ENCODE results near the gene PSME2.

Gene PSME2

GRCh38 chr14:24113801-24114531 lies 32.4 kb downstream of the PSME2 start (continued):
- TF ChIP-seq GLIS1 (tag by site-specific recombination; IDR thresholded peaks at IDR 0.05) (peak; percentile 75), ZNF501 (tag by site-specific recombination; IDR thresholded peaks at IDR 0.05) (0 out of 2 replicates have a peak, but pooled peaks have one; percentile 38), ZBTB26 (tag by site-specific recombination; optimal IDR thresholded peaks at IDR 0.05) (peak; percentile 93), IKZF3 (tag by site-specific recombination; IDR thresholded peaks at IDR 0.05) (no peak), TCF7L2 (IDR thresholded peaks at IDR 0.05; ENCODE audit: borderline replicate concordance, low read depth, low read length) (no peak), ZNF791 (tag by site-specific recombination; IDR thresholded peaks at IDR 0.05) (no peak), ZNF529 (tag by site-specific recombination; IDR thresholded peaks at IDR 0.05; ENCODE audit: insufficient replicate concordance) (no peak), ZSCAN16 (tag by site-specific recombination; IDR thresholded peaks at IDR 0.05) (no peak), ZNF626 (tag by site-specific recombination; IDR thresholded peaks at IDR 0.05) (no peak), ZBTB7A (tag by site-specific recombination; IDR thresholded peaks at IDR 0.05; ENCODE audit: low read depth) (no peak), ZNF366 (tag by site-specific recombination; conservative IDR thresholded peaks at IDR 0.05) (peak; percentile 91), WT1 (tag by site-specific recombination; IDR thresholded peaks at IDR 0.05) (no peak), ZNF311 (tag by site-specific recombination; IDR thresholded peaks at IDR 0.05; ENCODE audit: borderline replicate concordance) (no peak), BCL11A (tag by site-specific recombination; IDR thresholded peaks at IDR 0.05; ENCODE audit: low read depth) (0 out of 2 replicates have a peak, but pooled peaks have one; percentile 24), SP7 (tag by site-specific recombination; IDR thresholded peaks at IDR 0.05) (peak; percentile 38), ZFP3 (tag by site-specific recombination; IDR thresholded peaks at IDR 0.05; ENCODE audit: low read depth) (no peak), ZNF645 (tag by site-specific recombination; IDR thresholded peaks at IDR 0.05) (no peak), ELK4 (IDR thresholded peaks at IDR 0.05; ENCODE audit: borderline replicate concordance, low read depth, low read length) (no peak), SETDB1 (IDR thresholded peaks at IDR 0.05; ENCODE audit: insufficient read length, low read length) (no peak), AEBP2 (tag by site-specific recombination; IDR thresholded peaks at IDR 0.05; ENCODE audit: borderline replicate concordance) (no peak), ZNF266 (tag by site-specific recombination; IDR thresholded peaks at IDR 0.05; ENCODE audit: low read depth) (no peak)

GRCh38 chr14:24113379-24113800 lies 33.0 kb downstream of the PSME2 start:
- Histone ChIP-seq H3K36me3 (ENCODE audit: control insufficient read depth in 2 of 2, insufficient read depth in 1 of 2, low read length in 2 of 2) (peaks cover 0 to 21% of the 10 kb centered on the region in 2 experiments; a peak in 1 of 3 replicates), H3K9me3 (ENCODE audit: control insufficient read depth, insufficient read depth, low read depth, low read length) (no peaks in the 10 kb centered on the region), H3K4me3 (ENCODE audit: low read depth, low read length) (peak overlapping the region; percentile 98), H3K27ac (ENCODE audit: extremely low read depth, low read depth, low read length) (peak overlapping the region; percentile 94), H3K4me1 (ENCODE audit: control insufficient read depth, insufficient read depth, low read length) (no peaks in the 10 kb centered on the region)
- TF ChIP-seq ZIC2 (tag by site-specific recombination; IDR thresholded peaks at IDR 0.05) (no peak), ZNF146 (tag by site-specific recombination; IDR thresholded peaks at IDR 0.05) (0 out of 2 replicates have a peak, but pooled peaks have one; percentile 1), ZNF335 (tag by site-specific recombination; conservative IDR thresholded peaks at IDR 0.05) (peak; percentile 91)
- ChIA-PET POLR2A (interaction anchor here (0.7 to 8.3 kb wide), 10 partner anchors 11 to 158 kb away, joined by 4 to 163 read pairs (median 10); partner anchors contain the start of genes CHMP4A, EMC9, IRF9 and PCK2), CTCF (interaction anchor here (1.3 to 2.4 kb wide), 5 partner anchors 18 to 55 kb away, joined by 4 to 13 read pairs (median 13); partner anchors contain the start of genes IRF9 and PCK2)
